GM18526 (cell line): ENCODE results near the gene LTB4R2.

Experiments
- POLR2A ChIP-seq: IDR thresholded peaks from 3 replicates; pipeline ENCODE4 v1.6.1; 2011; ENCODE audit not compliant: insufficient read length; ENCODE audit errors: extremely low read depth

The LTB4R2 gene

GRCh38 chr14:24334431-24335291 is 24.7 kb downstream of the LTB4R2 start, which contains the start of gene ADCY4:
ADCY4 (minus strand) TSS chr14:24335071; CDS start chr14:24334652, 419 bp downstream.
- TF ChIP-seq POLR2A: no peak

GRCh38 chr14:24335461-24336171 is 25.7 kb downstream of the LTB4R2 start:
- no peak for TF ChIP-seq POLR2A

GRCh38 chr14:24337144-24337823 is 27.3 kb downstream of the LTB4R2 start:
- TF ChIP-seq POLR2A: no peak

- no peak for TF ChIP-seq POLR2A
Observed at GRCh38 chr14:24337824-24338175, 27.9 kb downstream of the LTB4R2 start.

GRCh38 chr14:24338843-24339242 is 28.9 kb downstream of the LTB4R2 start:
- TF ChIP-seq POLR2A: no peak

- TF ChIP-seq POLR2A: peak; percentile 69
Observed at GRCh38 chr14:24339284-24340151, 29.6 kb downstream of the LTB4R2 start, which contains the start of gene RIPK3. RIPK3 (minus strand) TSS chr14:24339991; CDS start chr14:24339826, 165 bp downstream.

- no peak for TF ChIP-seq POLR2A
Observed at GRCh38 chr14:24340606-24341005, 30.7 kb downstream of the LTB4R2 start.

- TF ChIP-seq POLR2A: no peak
Observed at GRCh38 chr14:24342889-24343288, 32.9 kb downstream of the LTB4R2 start.

GRCh38 chr14:24343795-24344660 is 34.1 kb downstream of the LTB4R2 start:
- TF ChIP-seq POLR2A: no peak

- TF ChIP-seq POLR2A: no peak
Observed at GRCh38 chr14:24347134-24347533, 37.2 kb downstream of the LTB4R2 start.

- no peak for TF ChIP-seq POLR2A
Observed at GRCh38 chr14:24348186-24348585, 38.2 kb downstream of the LTB4R2 start.

- no peak for TF ChIP-seq POLR2A
Observed at GRCh38 chr14:24349742-24350141, 39.8 kb downstream of the LTB4R2 start.

- no peak for TF ChIP-seq POLR2A
Observed at GRCh38 chr14:24351517-24351916, 41.6 kb downstream of the LTB4R2 start.

- no peak for TF ChIP-seq POLR2A
Observed at GRCh38 chr14:24353559-24354481, 43.9 kb downstream of the LTB4R2 start.
